ENCODE results near the gene DDAH2. TPM values are rescaled to one million over a fixed set of nuclear protein-coding genes. Genes with fewer than 3 reads are reported as not detected.

Gene DDAH2
- total and polyA plus RNA-seq, 10 of the 15 experiments (the other 5 are each of a cell fraction or from before 2014, with no cell fraction given), result 0.35 to 9.9 (median 6.2) TPM

DNA sequence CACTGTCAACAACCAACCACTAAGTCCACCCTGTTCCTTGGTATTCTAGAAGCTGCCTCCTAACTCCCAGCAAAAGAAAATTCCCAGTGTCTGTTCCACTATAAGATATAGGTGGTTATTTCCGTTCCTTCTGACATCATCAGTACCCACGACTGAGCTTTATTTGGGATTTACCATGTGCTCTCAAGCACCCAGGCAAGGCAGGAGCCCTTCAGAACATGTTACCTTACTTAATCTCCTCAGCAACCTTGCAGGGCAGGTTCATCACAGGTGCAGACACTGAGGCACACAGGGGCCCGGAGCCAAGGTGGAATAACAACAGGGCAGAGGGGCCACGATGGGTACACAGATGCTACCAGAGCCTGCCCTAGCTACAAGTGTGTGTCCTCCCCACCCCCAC is 36.7 kb downstream of the DDAH2 start (continued):
- TF ChIP-seq, protein P1, sequence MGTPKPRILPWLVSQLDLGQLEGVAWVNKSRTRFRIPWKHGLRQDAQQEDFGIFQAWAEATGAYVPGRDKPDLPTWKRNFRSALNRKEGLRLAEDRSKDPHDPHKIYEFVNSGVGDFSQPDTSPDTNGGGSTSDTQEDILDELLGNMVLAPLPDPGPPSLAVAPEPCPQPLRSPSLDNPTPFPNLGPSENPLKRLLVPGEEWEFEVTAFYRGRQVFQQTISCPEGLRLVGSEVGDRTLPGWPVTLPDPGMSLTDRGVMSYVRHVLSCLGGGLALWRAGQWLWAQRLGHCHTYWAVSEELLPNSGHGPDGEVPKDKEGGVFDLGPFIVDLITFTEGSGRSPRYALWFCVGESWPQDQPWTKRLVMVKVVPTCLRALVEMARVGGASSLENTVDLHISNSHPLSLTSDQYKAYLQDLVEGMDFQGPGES (IDR thresholded peaks at IDR 0.05), result no peak
- TF ChIP-seq TARDBP (IDR thresholded peaks at IDR 0.05; ENCODE audit: borderline replicate concordance) (no peak), WRNIP1 (IDR thresholded peaks at IDR 0.05; ENCODE audit: borderline replicate concordance, low read depth, low read length) (no peak), PAX5 (IDR thresholded peaks at IDR 0.05; ENCODE audit: borderline replicate concordance, low read depth, low read length) (no peak), POLR2AphosphoS2 (IDR thresholded peaks at IDR 0.05; ENCODE audit: low read depth, low read length) (no peak)

GRCh38 chr6:31691564-31692108 is 37.5 kb downstream of the DDAH2 start:
- SMC1A ChIA-PET (ENCODE audit: uncharacterized antibody, unreplicated experiment), result interaction anchor here (0.7 kb wide), 1 partner anchor 172 kb away, joined by 4 read pairs; no protein-coding TSS in a partner anchor

More at GRCh38 chr6:31691564-31692108, 37.5 kb downstream of the DDAH2 start:
- ChIA-PET POLR2A (interaction anchor here (0.5 to 2.2 kb wide), 2 partner anchors 47 to 104 kb away, joined by 3 to 5 read pairs; no protein-coding TSS in a partner anchor), CTCF (no interaction called here), RAD21 (ENCODE audit: unreplicated experiment) (no interaction called here)
- no peak for FAIRE-seq
- DNase-seq (ENCODE audit: low read depth, low spot score), result no peak
- in situ Hi-C loops (cut with MboI), result no loop called here
- no peak overlapping the region for H3K4me3 ChIP-seq
- H4K20me1 ChIP-seq (ENCODE audit: control insufficient read depth, insufficient read depth), result no peaks in the 10 kb centered on the region
- no peak overlapping the region for H2AFZ ChIP-seq (ENCODE audit: control insufficient read depth, low read depth, low read length)
- H3K4me1 ChIP-seq (ENCODE audit: control insufficient read depth, insufficient read depth, low read length), result no peaks in the 10 kb centered on the region
- H3K27me3 ChIP-seq (replicated peaks in 1 of 2; ENCODE audit: control insufficient read depth in 2 of 2, insufficient read depth in 2 of 2, low read length in 1 of 2), result no peaks in the 10 kb centered on the region
- intact Hi-C loops (cut with micrococcal nuclease; ENCODE audit: unreplicated experiment), result no loop called here
- no peaks in the 10 kb centered on the region for H3K9me3 ChIP-seq (replicated peaks; ENCODE audit: control insufficient read depth, insufficient read depth, low read length)
- BruUV-seq (replicated peaks), result no TSS peak
- no peak overlapping the region for H3K4me2 ChIP-seq (ENCODE audit: control insufficient read depth, insufficient read depth)
- H3K79me2 ChIP-seq (ENCODE audit: control insufficient read depth, insufficient read depth, low read length), result no peaks in the 10 kb centered on the region
- ATAC-seq, result no peak
- H3K27ac ChIP-seq (ENCODE audit: control insufficient read depth, insufficient read depth), result no peak overlapping the region
- H3K9ac ChIP-seq (ENCODE audit: control insufficient read depth, insufficient read depth, low read length), result no peak overlapping the region
- H3K36me3 ChIP-seq (ENCODE audit: control insufficient read depth in 2 of 2, insufficient read depth in 2 of 2, low read length in 1 of 2), result peaks cover 16 to 41% of the 10 kb centered on the region in 2 experiments
- TF ChIP-seq NR2C1 (IDR thresholded peaks at IDR 0.05) (no peak), ZSCAN29 (IDR thresholded peaks at IDR 0.05) (no peak), BHLHE40 (IDR thresholded peaks at IDR 0.05; ENCODE audit: borderline replicate concordance in 1 of 2, low read depth in 2 of 2, low read length in 1 of 2) (no peak), CHD1 (IDR thresholded peaks at IDR 0.05; ENCODE audit: low read depth, low read length) (no peak), RAD21 (IDR thresholded peaks at IDR 0.05; ENCODE audit: insufficient read depth, low read depth, low read length) (no peak), CREB1 (IDR thresholded peaks at IDR 0.05; ENCODE audit: low read depth) (no peak), SMAD1 (IDR thresholded peaks at IDR 0.05; ENCODE audit: low read depth, partially characterized antibody) (no peak), ATF7 (IDR thresholded peaks at IDR 0.05; ENCODE audit: low read depth) (no peak), ZZZ3 (IDR thresholded peaks at IDR 0.05; ENCODE audit: control insufficient read depth, insufficient read length, low read depth) (no peak)
- WGBS (ENCODE audit: insufficient coverage, insufficient replicate concordance, low lambda C conversion rate, missing lambda C conversion rate), result 98% methylated on average over 9 of the region's 12 CpGs
